ENCODE data around the gene FMN2. TPM values are rescaled to one million over a fixed set of nuclear protein-coding genes. Genes with fewer than 3 reads are reported as not detected.

Gene FMN2
- total and polyA plus RNA-seq, 9 donors = 0.24 to 0.81 (median 0.39) TPM

GRCh38 chr1:240462766-240463395, 371.2 kb downstream of the FMN2 start:
- WGBS (ENCODE audit: insufficient coverage) = 34% methylated on average over 7 of the region's 7 CpGs
- Histone ChIP-seq H3K9me3 (replicated peaks; ENCODE audit: control insufficient read depth, low read depth, low read length) (no peaks in the 10 kb centered on the region), H3K36me3 (ENCODE audit: control insufficient read depth, insufficient read depth, low read length) (no peaks in the 10 kb centered on the region), H3K4me1 (ENCODE audit: control insufficient read depth, insufficient read depth, low read length) (peaks cover 3% of the 10 kb centered on the region), H3K27me3 (ENCODE audit: control insufficient read depth, insufficient read depth, low read length) (no peaks in the 10 kb centered on the region), H3K27ac (ENCODE audit: low read length) (no peak overlapping the region), H3K4me3 (ENCODE audit: low read length) (no peak overlapping the region)
- no peak for DNase-seq

- WGBS (ENCODE audit: insufficient coverage) = no CpG with 5 or more reads among the region's 2 CpGs
- DNase-seq = no peak
Observed at GRCh38 chr1:240464099-240464498, 372.4 kb downstream of the FMN2 start.

GRCh38 chr1:240465531-240465940, 373.9 kb downstream of the FMN2 start:
- Histone ChIP-seq H3K4me1 (ENCODE audit: control insufficient read depth, insufficient read depth, low read length) (peaks cover 3% of the 10 kb centered on the region), H3K4me3 (ENCODE audit: low read length) (no peak overlapping the region), H3K36me3 (ENCODE audit: control insufficient read depth, insufficient read depth, low read length) (no peaks in the 10 kb centered on the region), H3K27me3 (ENCODE audit: control insufficient read depth, insufficient read depth, low read length) (no peaks in the 10 kb centered on the region), H3K9me3 (replicated peaks; ENCODE audit: control insufficient read depth, low read depth, low read length) (no peaks in the 10 kb centered on the region), H3K27ac (ENCODE audit: low read length) (no peak overlapping the region)
- no CpG with 5 or more reads among the region's 6 CpGs for WGBS (ENCODE audit: insufficient coverage)
- peak; percentile 10 for DNase-seq

More at GRCh38 chr1:240464099-240464498, 372.4 kb downstream of the FMN2 start:
- Histone ChIP-seq H3K9me3 (replicated peaks; ENCODE audit: control insufficient read depth, low read depth, low read length) (no peaks in the 10 kb centered on the region), H3K27me3 (ENCODE audit: control insufficient read depth, insufficient read depth, low read length) (no peaks in the 10 kb centered on the region), H3K27ac (ENCODE audit: low read length) (no peak overlapping the region), H3K4me1 (ENCODE audit: control insufficient read depth, insufficient read depth, low read length) (peaks cover 3% of the 10 kb centered on the region), H3K36me3 (ENCODE audit: control insufficient read depth, insufficient read depth, low read length) (no peaks in the 10 kb centered on the region), H3K4me3 (ENCODE audit: low read length) (no peak overlapping the region)

GRCh38 chr1:240466509-240466908, 374.8 kb downstream of the FMN2 start:
- Histone ChIP-seq H3K36me3 (ENCODE audit: control insufficient read depth, insufficient read depth, low read length) (no peaks in the 10 kb centered on the region), H3K4me1 (ENCODE audit: control insufficient read depth, insufficient read depth, low read length) (peaks cover 3% of the 10 kb centered on the region), H3K4me3 (ENCODE audit: low read length) (no peak overlapping the region), H3K27ac (ENCODE audit: low read length) (no peak overlapping the region), H3K27me3 (ENCODE audit: control insufficient read depth, insufficient read depth, low read length) (no peaks in the 10 kb centered on the region), H3K9me3 (replicated peaks; ENCODE audit: control insufficient read depth, low read depth, low read length) (no peaks in the 10 kb centered on the region)
- 91% methylated on average over 4 of the region's 4 CpGs for WGBS (ENCODE audit: insufficient coverage)
- DNase-seq = no peak

GRCh38 chr1:240467895-240468294, 376.2 kb downstream of the FMN2 start:
- H3K4me1 ChIP-seq (ENCODE audit: control insufficient read depth, insufficient read depth, low read length) = peaks cover 1% of the 10 kb centered on the region
- H3K27ac ChIP-seq (ENCODE audit: low read length) = no peak overlapping the region
- no peaks in the 10 kb centered on the region for H3K9me3 ChIP-seq (replicated peaks; ENCODE audit: control insufficient read depth, low read depth, low read length)
- DNase-seq = no peak
- no peak overlapping the region for H3K4me3 ChIP-seq (ENCODE audit: low read length)
- H3K36me3 ChIP-seq (ENCODE audit: control insufficient read depth, insufficient read depth, low read length) = no peaks in the 10 kb centered on the region
- no peaks in the 10 kb centered on the region for H3K27me3 ChIP-seq (ENCODE audit: control insufficient read depth, insufficient read depth, low read length)

DNA sequence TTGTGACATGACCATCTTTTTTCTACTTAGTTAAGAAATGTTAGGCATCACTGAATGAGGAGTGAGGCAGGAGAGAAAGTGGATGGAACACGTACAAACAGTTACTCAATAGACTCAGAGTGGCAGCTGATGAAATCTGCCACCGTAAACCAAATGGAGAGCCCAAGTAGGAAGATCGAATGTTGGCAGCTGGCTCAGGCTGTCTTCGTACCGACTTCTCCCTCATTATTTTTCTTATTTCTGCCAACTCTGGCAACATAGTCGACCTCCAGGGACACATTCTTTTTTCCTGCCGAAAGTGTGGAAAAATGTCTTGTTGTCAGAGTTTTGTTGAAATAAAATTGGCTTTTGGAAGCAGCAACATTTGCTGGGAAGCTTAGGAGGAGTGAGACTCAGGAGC, 377.0 kb downstream of the FMN2 start:
- Histone ChIP-seq H3K36me3 (ENCODE audit: control insufficient read depth, insufficient read depth, low read length) (no peaks in the 10 kb centered on the region), H3K9me3 (replicated peaks; ENCODE audit: control insufficient read depth, low read depth, low read length) (no peaks in the 10 kb centered on the region), H3K27me3 (ENCODE audit: control insufficient read depth, insufficient read depth, low read length) (no peaks in the 10 kb centered on the region), H3K4me3 (ENCODE audit: low read length) (no peak overlapping the region), H3K4me1 (ENCODE audit: control insufficient read depth, insufficient read depth, low read length) (no peaks in the 10 kb centered on the region), H3K27ac (ENCODE audit: low read length) (no peak overlapping the region)
- WGBS (ENCODE audit: insufficient coverage) = 25% methylated on average over 3 of the region's 7 CpGs
- DNase-seq = peak; percentile 7

GRCh38 chr1:240474133-240474614, 382.5 kb downstream of the FMN2 start:
- Histone ChIP-seq H3K9me3 (replicated peaks; ENCODE audit: control insufficient read depth, low read depth, low read length) (no peaks in the 10 kb centered on the region), H3K4me1 (ENCODE audit: control insufficient read depth, insufficient read depth, low read length) (no peaks in the 10 kb centered on the region), H3K4me3 (ENCODE audit: low read length) (no peak overlapping the region), H3K27me3 (ENCODE audit: control insufficient read depth, insufficient read depth, low read length) (no peaks in the 10 kb centered on the region), H3K36me3 (ENCODE audit: control insufficient read depth, insufficient read depth, low read length) (no peaks in the 10 kb centered on the region), H3K27ac (ENCODE audit: low read length) (no peak overlapping the region)
- no peak for DNase-seq
- WGBS (ENCODE audit: insufficient coverage) = no CpG with 5 or more reads among the region's 5 CpGs

GRCh38 chr1:240475832-240476231, 384.1 kb downstream of the FMN2 start:
- H3K27ac ChIP-seq (ENCODE audit: low read length) = no peak overlapping the region
- 100% methylated on average over 1 of the region's 4 CpGs for WGBS (ENCODE audit: insufficient coverage)
- no peaks in the 10 kb centered on the region for H3K4me1 ChIP-seq (ENCODE audit: control insufficient read depth, insufficient read depth, low read length)
- H3K9me3 ChIP-seq (replicated peaks; ENCODE audit: control insufficient read depth, low read depth, low read length) = no peaks in the 10 kb centered on the region
- H3K27me3 ChIP-seq (ENCODE audit: control insufficient read depth, insufficient read depth, low read length) = no peaks in the 10 kb centered on the region
- DNase-seq = no peak
- no peak overlapping the region for H3K4me3 ChIP-seq (ENCODE audit: low read length)
- H3K36me3 ChIP-seq (ENCODE audit: control insufficient read depth, insufficient read depth, low read length) = no peaks in the 10 kb centered on the region

DNA sequence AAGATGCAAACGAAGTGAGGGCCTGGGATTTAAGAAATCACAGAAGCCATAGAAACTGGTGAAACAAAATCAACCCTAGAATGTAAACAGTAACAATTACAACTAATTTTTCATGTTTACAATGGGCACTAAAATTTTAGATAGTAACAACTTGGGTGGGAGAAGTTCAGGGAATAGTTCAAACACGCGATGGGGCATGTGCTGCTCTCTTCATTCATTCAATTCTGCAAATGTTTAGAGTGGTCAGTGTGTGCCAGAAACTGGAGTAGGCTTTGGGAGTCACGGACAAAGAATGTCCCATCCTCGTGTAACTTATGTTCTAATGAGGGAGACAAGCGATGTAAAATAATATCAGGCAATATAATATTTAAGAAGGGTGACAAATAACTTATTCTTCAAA, 386.9 kb downstream of the FMN2 start:
- H3K9me3 ChIP-seq (replicated peaks; ENCODE audit: control insufficient read depth, low read depth, low read length) = no peaks in the 10 kb centered on the region
- no peak for DNase-seq
- H3K4me3 ChIP-seq (ENCODE audit: low read length) = no peak overlapping the region
- no peak overlapping the region for H3K27ac ChIP-seq (ENCODE audit: low read length)
- no peaks in the 10 kb centered on the region for H3K27me3 ChIP-seq (ENCODE audit: control insufficient read depth, insufficient read depth, low read length)
- H3K36me3 ChIP-seq (ENCODE audit: control insufficient read depth, insufficient read depth, low read length) = no peaks in the 10 kb centered on the region
- H3K4me1 ChIP-seq (ENCODE audit: control insufficient read depth, insufficient read depth, low read length) = no peaks in the 10 kb centered on the region
- no CpG with 5 or more reads among the region's 6 CpGs for WGBS (ENCODE audit: insufficient coverage)

DNA sequence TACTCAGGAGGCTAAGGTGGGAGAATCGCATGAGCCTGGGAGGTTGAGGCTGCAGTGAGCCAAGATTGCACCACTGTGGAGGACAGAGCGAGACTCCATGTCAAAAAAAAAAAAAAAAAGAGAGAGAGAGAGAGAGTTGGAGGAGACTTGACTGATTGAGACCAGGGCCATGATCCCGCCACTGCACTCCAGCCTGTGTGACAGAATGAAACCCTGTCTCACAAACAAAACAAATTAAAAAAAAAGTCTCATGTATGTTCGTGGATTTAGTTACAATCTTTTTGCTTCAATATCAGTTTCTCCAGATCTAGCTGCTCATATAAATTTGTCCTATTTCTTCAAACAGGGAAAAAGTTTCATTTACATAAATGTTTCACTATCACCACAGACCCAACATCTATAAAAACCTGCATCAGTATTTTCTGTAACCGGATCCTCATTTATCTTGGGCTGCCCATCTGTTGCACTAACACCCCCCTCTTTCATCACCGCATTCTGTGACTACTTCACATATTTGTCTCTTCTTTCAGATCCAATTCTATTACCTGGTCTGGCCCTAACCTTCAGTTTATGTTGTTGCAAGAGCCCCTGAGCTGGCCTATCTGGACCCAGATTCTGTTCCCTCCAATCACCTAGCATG, 393.2 kb downstream of the FMN2 start:
- Histone ChIP-seq H3K4me3 (ENCODE audit: low read length) (no peak overlapping the region), H3K9me3 (replicated peaks; ENCODE audit: control insufficient read depth, low read depth, low read length) (no peaks in the 10 kb centered on the region), H3K27ac (ENCODE audit: low read length) (no peak overlapping the region), H3K4me1 (ENCODE audit: control insufficient read depth, insufficient read depth, low read length) (no peaks in the 10 kb centered on the region), H3K36me3 (ENCODE audit: control insufficient read depth, insufficient read depth, low read length) (no peaks in the 10 kb centered on the region), H3K27me3 (ENCODE audit: control insufficient read depth, insufficient read depth, low read length) (no peaks in the 10 kb centered on the region)
- WGBS (ENCODE audit: insufficient coverage) = 84% methylated on average over 4 of the region's 6 CpGs
- no peak for DNase-seq

All from muscle of leg (tissue), 11 donors.